GM13976 (cell line): ENCODE data around the gene MIA3.

Experiments
- DNase-seq: peaks from one replicate; pipeline ENCODE4 v3.0.0; 2012; ENCODE audit warnings: low spot score
- CTCF ChIP-seq: IDR thresholded peaks from 2 replicates; pipeline ENCODE4 v1.5.1; 2012; ENCODE audit warnings: borderline replicate concordance, mild to moderate bottlenecking; ENCODE audit not compliant: insufficient read depth; ENCODE audit errors: extremely low read depth, missing control alignments, control extremely low read depth
- in situ Hi-C: fragments of 300-500 bp; cut with MboI; formaldehyde crosslinking; loops from one replicate; pipeline ENCODE4 v1.12.0; 2022; ENCODE audit warnings: low sequenced_read_pairs, mixed read lengths, inconsistent platforms; ENCODE audit not compliant: unreplicated experiment

Gene MIA3

GRCh38 chr1:222642468-222642867 lies 24.6 kb downstream of the MIA3 start:
- no peak for TF ChIP-seq CTCF
- in situ Hi-C loops: no loop called here
- no peak for DNase-seq

GRCh38 chr1:222643606-222643937 lies 25.7 kb downstream of the MIA3 start:
- in situ Hi-C loops: no loop called here
- no peak for DNase-seq
- TF ChIP-seq CTCF: no peak

- peak; percentile 91 for DNase-seq
- in situ Hi-C loops: no loop called here
- TF ChIP-seq CTCF: no peak
Observed at GRCh38 chr1:222643938-222644635, 26.2 kb downstream of the MIA3 start.

GRCh38 chr1:222644636-222644980 lies 26.7 kb downstream of the MIA3 start:
- TF ChIP-seq CTCF: no peak
- in situ Hi-C loops: no loop called here
- DNase-seq: no peak

- in situ Hi-C loops: no loop called here
- DNase-seq: no peak
- TF ChIP-seq CTCF: no peak
Observed at GRCh38 chr1:222652676-222653075, 34.8 kb downstream of the MIA3 start.

- no peak for TF ChIP-seq CTCF
- no peak for DNase-seq
- in situ Hi-C loops: no loop called here
Observed at GRCh38 chr1:222653178-222653827, 35.4 kb downstream of the MIA3 start.

GRCh38 chr1:222654849-222655248 lies 37.0 kb downstream of the MIA3 start:
- in situ Hi-C loops: no loop called here
- TF ChIP-seq CTCF: peak; percentile 36
- DNase-seq: peak; percentile 67
